Measurements from ENCODE around the gene ATP7A. TPM values are rescaled to one million over a fixed set of nuclear protein-coding genes. Genes with fewer than 3 reads are reported as not detected.
A peak's percentile ranks its signal among the peaks of the same experiment; 100 is the strongest.

ATP7A gene
- total RNA-seq, 1 donor from 2014 or later = 16.2 TPM

- peaks cover 37% of the 10 kb centered on the region for H3K9me3 Mint-ChIP-seq (ENCODE audit: unreplicated experiment)
- no peak for DNase-seq (ENCODE audit: extremely low spot score, unreplicated experiment)
These were observed 51.8 kb downstream of the ATP7A start for GRCh38 chrX:77962068-77962902.

GRCh38 chrX:77966361-77966760 lies 55.9 kb downstream of the ATP7A start:
- H3K27ac Mint-ChIP-seq (ENCODE audit: unreplicated experiment) = no peak overlapping the region
- no peaks in the 10 kb centered on the region for H3K36me3 Mint-ChIP-seq (ENCODE audit: unreplicated experiment)
- peaks cover 2% of the 10 kb centered on the region for H3K4me1 Mint-ChIP-seq (ENCODE audit: unreplicated experiment)
- no peaks in the 10 kb centered on the region for H3K27me3 Mint-ChIP-seq (ENCODE audit: unreplicated experiment)
- H3K4me3 Mint-ChIP-seq (ENCODE audit: unreplicated experiment) = no peak overlapping the region
- no peak for TF ChIP-seq CTCF (IDR thresholded peaks at IDR 0.05)
- DNase-seq (ENCODE audit: extremely low spot score, unreplicated experiment) = no peak
- H3K9me3 Mint-ChIP-seq (ENCODE audit: unreplicated experiment) = peaks cover 21% of the 10 kb centered on the region

More at GRCh38 chrX:77962068-77962902, 51.8 kb downstream of the ATP7A start:
- no peaks in the 10 kb centered on the region for H3K36me3 Mint-ChIP-seq (ENCODE audit: unreplicated experiment)
- no peak for TF ChIP-seq CTCF (IDR thresholded peaks at IDR 0.05)
- no peak overlapping the region for H3K4me3 Mint-ChIP-seq (ENCODE audit: unreplicated experiment)
- peaks cover 4% of the 10 kb centered on the region for H3K4me1 Mint-ChIP-seq (ENCODE audit: unreplicated experiment)
- no peaks in the 10 kb centered on the region for H3K27me3 Mint-ChIP-seq (ENCODE audit: unreplicated experiment)
- H3K27ac Mint-ChIP-seq (ENCODE audit: unreplicated experiment) = peak overlapping the region; percentile 31

GRCh38 chrX:77967631-77968030 lies 57.1 kb downstream of the ATP7A start:
- Mint-ChIP-seq H3K4me3 (ENCODE audit: unreplicated experiment) (no peak overlapping the region), H3K27me3 (ENCODE audit: unreplicated experiment) (no peaks in the 10 kb centered on the region), H3K27ac (ENCODE audit: unreplicated experiment) (no peak overlapping the region), H3K36me3 (ENCODE audit: unreplicated experiment) (no peaks in the 10 kb centered on the region), H3K4me1 (ENCODE audit: unreplicated experiment) (no peaks in the 10 kb centered on the region), H3K9me3 (ENCODE audit: unreplicated experiment) (peaks cover 13% of the 10 kb centered on the region)
- no peak for TF ChIP-seq CTCF (IDR thresholded peaks at IDR 0.05)
- DNase-seq (ENCODE audit: extremely low spot score, unreplicated experiment) = no peak

GRCh38 chrX:77969538-77969937 lies 59.0 kb downstream of the ATP7A start, which contains the start of gene PGAM4:
PGAM4 (minus strand) TSS chrX:77969638; CDS start chrX:77969638, 0 bp downstream.
- DNase-seq (ENCODE audit: extremely low spot score, unreplicated experiment) = no peak
- no peaks in the 10 kb centered on the region for H3K36me3 Mint-ChIP-seq (ENCODE audit: unreplicated experiment)
- H3K4me3 Mint-ChIP-seq (ENCODE audit: unreplicated experiment) = no peak within 1 kb of the TSS
- H3K4me1 Mint-ChIP-seq (ENCODE audit: unreplicated experiment) = no peaks in the 10 kb centered on the region
- H3K27ac Mint-ChIP-seq (ENCODE audit: unreplicated experiment) = no peak within 1 kb of the TSS
- no peak for TF ChIP-seq CTCF (IDR thresholded peaks at IDR 0.05)
- no peaks in the 10 kb centered on the region for H3K27me3 Mint-ChIP-seq (ENCODE audit: unreplicated experiment)
- H3K9me3 Mint-ChIP-seq (ENCODE audit: unreplicated experiment) = peaks cover 17% of the 10 kb centered on the region

GRCh38 chrX:77975755-77976154 lies 65.3 kb downstream of the ATP7A start:
- H3K4me1 Mint-ChIP-seq (ENCODE audit: unreplicated experiment) = no peaks in the 10 kb centered on the region

More at GRCh38 chrX:77975755-77976154, 65.3 kb downstream of the ATP7A start:
- no peak overlapping the region for H3K27ac Mint-ChIP-seq (ENCODE audit: unreplicated experiment)
- DNase-seq (ENCODE audit: extremely low spot score, unreplicated experiment) = no peak
- TF ChIP-seq CTCF (IDR thresholded peaks at IDR 0.05) = no peak
- H3K4me3 Mint-ChIP-seq (ENCODE audit: unreplicated experiment) = no peak overlapping the region
- no peaks in the 10 kb centered on the region for H3K27me3 Mint-ChIP-seq (ENCODE audit: unreplicated experiment)
- H3K36me3 Mint-ChIP-seq (ENCODE audit: unreplicated experiment) = no peaks in the 10 kb centered on the region
- peaks cover 5% of the 10 kb centered on the region for H3K9me3 Mint-ChIP-seq (ENCODE audit: unreplicated experiment)
